NCI-H2171 (cell line): ENCODE results near the gene WDFY4.

Experiments used
- DNase-seq: peaks from one replicate; lab custom pipeline; 2025; lab: John Stamatoyannopoulos, UW

WDFY4 gene

GRCh38 chr10:48945441-48946130, 260.9 kb downstream of the WDFY4 start:
- no peak for DNase-seq

- no peak for DNase-seq
These were observed 261.7 kb downstream of the WDFY4 start for GRCh38 chr10:48946332-48946731.

DNA sequence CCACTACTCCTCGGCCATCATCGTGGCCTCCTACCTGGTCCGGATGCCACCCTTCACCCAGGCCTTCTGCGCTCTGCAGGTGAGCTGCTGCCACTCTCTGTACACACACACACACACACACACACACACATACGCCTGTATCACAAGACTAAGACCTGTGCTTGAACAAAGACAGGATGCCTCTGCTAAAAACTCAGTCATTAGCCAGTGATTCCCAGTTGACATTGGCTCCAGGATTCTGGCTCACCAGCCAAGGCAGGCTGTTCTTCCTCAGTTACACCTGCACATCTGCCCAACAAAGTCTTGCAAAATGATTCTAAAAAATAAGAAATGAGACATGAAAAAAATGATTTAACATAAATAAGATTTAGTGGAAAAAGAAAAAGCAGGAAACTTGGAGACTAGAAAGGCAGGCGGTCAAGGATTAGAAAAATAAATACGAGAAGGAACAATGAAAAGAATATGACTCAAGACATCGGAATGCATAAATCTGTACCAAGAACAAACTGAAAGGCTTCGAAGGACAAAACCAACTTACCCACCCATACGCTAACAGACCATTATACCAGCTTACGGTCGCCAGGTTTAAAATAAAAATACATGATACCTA, 262.3 kb downstream of the WDFY4 start:
- no peak for DNase-seq

DNA sequence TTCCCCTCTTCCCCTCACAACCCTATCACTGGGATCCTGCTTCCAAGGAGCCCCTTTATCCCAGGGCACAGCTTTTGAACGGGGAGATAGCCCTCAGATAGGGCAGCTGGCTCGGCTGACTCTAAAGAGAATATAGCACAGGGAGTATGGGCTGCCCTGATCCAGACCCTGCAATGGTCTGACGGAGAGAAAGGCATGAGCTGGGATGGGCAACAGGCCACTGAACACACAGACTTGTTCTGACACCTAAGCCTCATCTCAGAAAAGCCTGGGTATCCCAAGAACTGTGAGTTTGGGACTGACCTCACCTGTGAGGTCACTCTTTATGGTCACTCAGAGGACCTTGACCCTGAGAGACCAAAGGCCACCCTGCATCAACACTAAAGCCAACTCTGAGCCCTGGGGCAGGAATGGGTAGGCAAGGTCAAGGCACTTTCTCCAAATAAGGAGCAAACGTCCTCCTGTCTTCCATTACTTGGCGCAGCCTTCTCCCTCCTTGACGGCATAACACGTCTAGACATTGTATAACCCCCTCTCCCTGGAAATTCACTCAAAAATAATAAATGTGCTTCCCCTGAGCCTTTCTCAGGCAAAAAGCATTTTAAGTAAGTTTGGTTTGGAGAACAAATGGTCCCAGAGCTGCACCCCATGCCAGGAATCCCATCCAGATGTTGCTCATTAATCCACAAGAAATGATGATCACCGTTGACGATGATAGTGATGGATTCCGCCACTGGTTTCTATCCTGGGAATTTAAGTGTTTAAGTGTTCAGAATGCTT, 263.2 kb downstream of the WDFY4 start:
- DNase-seq = no peak

- no peak for DNase-seq
These were observed 263.9 kb downstream of the WDFY4 start for GRCh38 chr10:48948470-48949037.

GRCh38 chr10:48951707-48952106, 267.0 kb downstream of the WDFY4 start:
- no peak for DNase-seq

DNA sequence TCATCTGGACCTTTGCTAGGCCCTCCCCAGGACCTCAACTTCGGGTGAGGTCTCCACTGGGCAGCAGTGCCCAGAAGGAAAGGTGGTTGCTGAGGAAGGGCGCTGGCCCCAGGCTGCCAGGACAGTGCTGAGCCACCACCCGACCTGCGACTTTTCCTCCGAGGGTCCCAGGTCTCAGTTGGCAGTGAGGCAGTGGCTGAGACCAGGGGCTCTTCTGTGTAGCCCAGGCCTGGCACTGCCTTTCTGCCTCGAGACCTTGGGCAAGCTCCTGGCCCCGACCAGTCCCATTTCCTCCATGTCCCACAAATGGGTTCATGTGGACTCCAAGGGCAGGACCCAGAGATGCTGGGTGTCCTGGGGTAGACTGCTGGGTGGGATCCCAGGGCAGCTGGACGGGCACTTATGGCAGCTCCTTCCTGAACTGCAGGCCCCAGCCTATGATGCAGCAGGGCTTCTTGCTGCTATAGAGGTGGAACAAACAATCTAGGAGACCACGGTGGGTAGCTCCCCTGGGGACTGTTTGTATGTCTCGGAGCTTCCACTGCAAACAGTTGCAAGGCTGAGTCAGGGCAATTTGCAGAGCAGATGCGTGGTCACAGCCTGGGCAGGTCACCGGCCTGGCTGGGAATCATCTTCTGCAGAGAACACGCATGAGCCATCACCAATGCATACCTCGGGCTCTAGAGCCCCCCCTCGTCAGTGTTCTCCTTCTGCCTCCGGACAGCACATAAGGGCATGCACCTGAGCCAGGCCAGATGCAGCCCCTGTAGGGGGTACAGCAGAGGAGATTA, 272.9 kb downstream of the WDFY4 start:
- no peak for DNase-seq

DNA sequence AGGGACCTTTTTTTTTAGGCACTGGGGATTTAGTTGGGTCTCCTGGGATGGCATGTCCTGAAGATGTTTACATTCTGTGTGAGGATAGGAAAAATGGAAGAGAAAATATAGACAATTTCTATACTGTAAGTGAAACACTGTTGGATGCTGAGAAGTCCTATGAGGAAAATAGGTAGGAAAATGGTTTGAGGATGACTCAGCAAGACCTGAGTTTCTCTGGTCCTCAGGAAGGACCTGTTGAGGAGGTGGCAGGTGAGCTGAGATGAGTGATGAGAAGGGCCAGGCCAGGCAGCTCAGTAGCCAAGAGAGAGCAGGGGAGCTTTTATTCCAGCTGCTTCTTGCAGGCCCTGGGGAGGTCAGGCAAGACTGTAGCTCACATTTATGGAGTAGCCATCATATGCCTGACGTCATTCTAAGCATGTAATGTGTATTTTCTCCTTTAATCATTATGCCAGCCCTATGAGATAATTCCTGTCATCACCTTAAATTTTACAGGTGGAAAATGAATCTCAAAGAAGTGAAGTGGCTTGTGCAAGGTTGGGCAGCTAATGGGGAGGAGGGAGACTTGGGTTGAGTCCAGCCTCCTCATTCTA, 274.0 kb downstream of the WDFY4 start:
- DNase-seq = no peak

DNA sequence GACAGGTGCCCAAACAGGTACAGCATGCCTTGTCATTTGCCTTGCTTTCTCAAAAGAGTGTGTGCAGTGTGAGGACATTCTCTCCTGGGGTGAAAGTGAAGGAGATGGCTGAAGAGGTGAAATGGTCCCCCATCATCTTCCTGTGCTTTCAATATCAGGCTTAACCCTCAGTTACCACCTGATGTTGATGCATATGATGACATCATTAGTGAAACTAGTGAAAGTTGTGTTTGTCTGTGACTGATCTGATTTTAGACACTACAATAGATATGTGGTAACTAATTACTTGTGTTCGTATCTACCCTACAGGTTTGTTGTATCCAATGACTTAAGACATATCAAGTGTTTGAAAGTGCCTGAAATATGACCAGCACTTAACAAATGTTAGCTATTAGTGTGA, 279.4 kb downstream of the WDFY4 start:
- DNase-seq = no peak

GRCh38 chr10:48965460-48965859, 280.8 kb downstream of the WDFY4 start:
- no peak for DNase-seq

DNA sequence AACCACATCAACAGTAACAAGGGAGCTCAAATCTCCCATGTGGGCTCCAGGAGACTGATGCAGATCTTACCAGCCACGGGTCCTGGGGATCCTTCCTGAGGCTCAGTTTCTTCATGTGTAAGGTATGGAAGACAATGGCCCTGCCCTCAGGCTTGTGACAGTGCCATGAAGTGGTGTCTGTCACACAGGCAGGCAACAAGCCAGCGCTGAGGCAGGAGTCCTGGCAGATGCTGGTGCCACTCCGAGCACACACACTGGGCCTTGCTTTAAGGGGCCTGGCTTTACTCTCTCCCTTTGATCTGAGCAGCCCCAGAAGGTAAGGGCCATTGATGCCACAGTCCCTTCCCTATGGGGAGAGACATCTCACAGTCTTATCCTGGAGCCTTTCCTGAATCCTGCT, 283.4 kb downstream of the WDFY4 start:
- no peak for DNase-seq

GRCh38 chr10:48970046-48970445, 285.4 kb downstream of the WDFY4 start:
- no peak for DNase-seq

GRCh38 chr10:48970654-48971053, 286.0 kb downstream of the WDFY4 start:
- no peak for DNase-seq

GRCh38 chr10:48973065-48973464, 288.4 kb downstream of the WDFY4 start:
- no peak for DNase-seq

GRCh38 chr10:48974510-48975156, 290.0 kb downstream of the WDFY4 start:
- no peak for DNase-seq

DNA sequence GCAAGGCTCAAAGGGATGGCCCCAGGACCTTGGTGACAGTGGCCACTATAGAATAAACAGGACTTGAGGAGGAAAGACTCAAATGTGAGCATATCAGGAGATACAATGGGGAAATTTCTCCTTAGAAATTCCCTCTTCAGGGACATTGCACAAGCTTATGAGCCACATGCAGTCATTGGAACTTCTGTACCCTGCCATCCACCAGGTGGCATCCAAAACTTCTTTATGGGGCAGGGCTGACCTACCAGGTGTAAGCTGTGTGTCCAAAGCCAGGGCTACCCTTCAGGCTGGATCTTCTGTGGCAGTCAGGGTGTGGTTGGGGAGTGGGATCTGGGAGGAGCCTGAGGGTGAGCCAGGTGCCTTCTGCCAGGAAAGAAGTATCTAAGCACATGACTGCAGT, 291.5 kb downstream of the WDFY4 start:
- no peak for DNase-seq

GRCh38 chr10:48978318-48978717, 293.6 kb downstream of the WDFY4 start:
- no peak for DNase-seq

GRCh38 chr10:48981310-48981907, 296.7 kb downstream of the WDFY4 start:
- DNase-seq = no peak

GRCh38 chr10:48982584-48982983, 297.9 kb downstream of the WDFY4 start:
- no peak for DNase-seq

DNA sequence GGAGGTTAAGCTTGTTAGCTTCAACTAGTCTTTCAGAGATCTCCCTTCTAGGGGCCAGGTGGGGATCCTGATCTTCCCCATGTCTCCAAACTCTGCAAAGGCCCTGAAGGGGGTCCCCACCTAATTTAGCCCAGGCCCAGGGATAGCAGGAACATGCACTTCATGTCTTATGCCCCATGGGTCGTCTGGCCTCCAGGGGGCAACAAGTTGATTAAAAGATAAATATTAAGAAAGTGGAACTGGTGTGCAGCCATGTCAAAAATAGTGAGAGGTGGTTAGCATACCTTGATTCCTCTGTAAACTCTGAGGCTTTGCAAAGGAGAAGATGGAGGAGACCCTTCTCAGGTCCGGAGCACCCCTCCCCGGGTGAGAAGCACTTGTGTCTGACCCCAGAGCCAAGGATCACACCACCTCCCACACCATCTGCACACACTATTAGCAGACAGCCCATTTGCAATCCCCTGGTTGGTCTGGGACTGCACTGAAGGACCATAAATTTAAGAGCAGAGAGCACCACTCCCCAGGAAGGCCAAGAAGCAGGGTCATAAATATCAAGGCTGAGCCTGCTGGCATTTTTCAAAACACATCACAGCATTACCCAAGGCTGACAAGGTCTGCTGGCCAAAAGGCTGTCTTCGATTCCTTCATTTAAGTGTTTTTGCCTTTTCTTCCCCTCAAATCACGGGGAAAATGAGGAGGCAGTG, 299.1 kb downstream of the WDFY4 start:
- no peak for DNase-seq
